ENCODE results near the gene NLGN3. TPM values are rescaled to one million over a fixed set of nuclear protein-coding genes. Genes with fewer than 3 reads are reported as not detected.
A peak's percentile ranks its signal among the peaks of the same experiment; 100 is the strongest.
"Not testable (repeated sequence)": the region's sequence is repeated elsewhere in the genome, so short reads cannot be mapped to it uniquely, and the experiment has no call there.

Gene NLGN3
- polyA plus RNA-seq, 1 donor from 2014 or later, result 11.7 TPM

- H3K27me3 ChIP-seq (ENCODE audit: insufficient read depth, low read depth, low read length), result no peaks in the 10 kb centered on the region
- no peaks in the 10 kb centered on the region for H3K9me3 ChIP-seq (ENCODE audit: low read length)
- H3K4me2 ChIP-seq (ENCODE audit: low read length), result no peak overlapping the region
- H3K9ac ChIP-seq (ENCODE audit: low read length), result no peak overlapping the region
- H3F3A ChIP-seq (ENCODE audit: insufficient read depth, low read length, poor library complexity, severe bottlenecking), result no peaks in the 10 kb centered on the region
- H2AFZ ChIP-seq (ENCODE audit: low read depth, low read length), result no peak overlapping the region
- TF ChIP-seq REST (IDR thresholded peaks at IDR 0.05; ENCODE audit: borderline replicate concordance) (no peak), MXI1 (conservative IDR thresholded peaks at IDR 0.05; ENCODE audit: poor library complexity, severe bottlenecking) (no peak), TAF1 (IDR thresholded peaks at IDR 0.05; ENCODE audit: low read depth) (no peak), CTCF (IDR thresholded peaks at IDR 0.05; ENCODE audit: poor library complexity, severe bottlenecking) (peak; percentile 76), RAD21 (conservative IDR thresholded peaks at IDR 0.05) (peak; percentile 80), POLR2AphosphoS5 (IDR thresholded peaks at IDR 0.05) (no peak), EZH2 (IDR thresholded peaks at IDR 0.05; ENCODE audit: borderline replicate concordance, insufficient read depth, low read length, poor library complexity, severe bottlenecking) (no peak), EP300 (conservative IDR thresholded peaks at IDR 0.05; ENCODE audit: poor library complexity, severe bottlenecking) (no peak), SMC3 (conservative IDR thresholded peaks at IDR 0.05; ENCODE audit: poor library complexity) (peak; percentile 83)
- no peaks in the 10 kb centered on the region for H4K20me1 ChIP-seq (ENCODE audit: insufficient read depth)
- no peaks in the 10 kb centered on the region for H3K36me3 ChIP-seq (ENCODE audit: insufficient read depth, low read length)
- no peak overlapping the region for H3K27ac ChIP-seq (ENCODE audit: low read length)
- no peaks in the 10 kb centered on the region for H3K9me2 ChIP-seq (ENCODE audit: insufficient read depth, low read length)
- H3K79me2 ChIP-seq (replicated peaks; ENCODE audit: insufficient read depth, low read length), result no peaks in the 10 kb centered on the region
- no peak overlapping the region for H3K4me3 ChIP-seq (ENCODE audit: low read length)
Measured at GRCh38 chrX:71178908-71179307, 34.3 kb downstream of the NLGN3 start.

- not testable (repeated sequence) for H3K79me2 ChIP-seq (replicated peaks; ENCODE audit: insufficient read depth, low read length); H3K27me3 ChIP-seq (ENCODE audit: insufficient read depth, low read depth, low read length); H3K27ac ChIP-seq (ENCODE audit: low read length); H3K9ac ChIP-seq (ENCODE audit: low read length); H4K20me1 ChIP-seq (ENCODE audit: insufficient read depth); H3K4me3 ChIP-seq (ENCODE audit: low read length); H3K4me2 ChIP-seq (ENCODE audit: low read length); H3K36me3 ChIP-seq (ENCODE audit: insufficient read depth, low read length); H3K9me2 ChIP-seq (ENCODE audit: insufficient read depth, low read length); H3F3A ChIP-seq (ENCODE audit: insufficient read depth, low read length, poor library complexity, severe bottlenecking); H3K9me3 ChIP-seq (ENCODE audit: low read length); H2AFZ ChIP-seq (ENCODE audit: low read depth, low read length)
Measured at GRCh38 chrX:71180579-71181265, 36.1 kb downstream of the NLGN3 start.

All from neural cell (in vitro differentiated cells).